GM12891 (cell line): Measurements from ENCODE around the gene SLC10A7.

Experiments used
- PAX5 ChIP-seq: IDR thresholded peaks from 2 replicates; pipeline ENCODE4 v1.6.1; 2011; ENCODE audit warnings: low read length, moderate library complexity, mild to moderate bottlenecking; ENCODE audit not compliant: insufficient read depth, severe bottlenecking
- POLR2A ChIP-seq: IDR thresholded peaks from 2 replicates; pipeline ENCODE4 v1.6.1; 2011; ENCODE audit warnings: low read depth, low read length, control low read depth
- POLR2AphosphoS5 ChIP-seq: IDR thresholded peaks from 2 replicates; pipeline ENCODE4 v1.6.1; 2011; ENCODE audit warnings: low read depth, low read length, control low read depth
- POU2F2 ChIP-seq: IDR thresholded peaks from 2 replicates; pipeline ENCODE4 v1.6.1; 2011; ENCODE audit warnings: low read depth, mild to moderate bottlenecking, control low read depth, low read length, moderate library complexity
- TAF1 ChIP-seq: IDR thresholded peaks from 2 replicates; pipeline ENCODE4 v1.6.1; 2011; ENCODE audit warnings: low read depth, low read length, control low read depth

- TF ChIP-seq POLR2A (no peak), POLR2AphosphoS5 (no peak), PAX5 (no peak), TAF1 (no peak), POU2F2 (no peak)
Observed at GRCh38 chr4:146381263-146381872, 140.4 kb downstream of the SLC10A7 start.
